ENCODE data around the gene ANXA2R.

DNA sequence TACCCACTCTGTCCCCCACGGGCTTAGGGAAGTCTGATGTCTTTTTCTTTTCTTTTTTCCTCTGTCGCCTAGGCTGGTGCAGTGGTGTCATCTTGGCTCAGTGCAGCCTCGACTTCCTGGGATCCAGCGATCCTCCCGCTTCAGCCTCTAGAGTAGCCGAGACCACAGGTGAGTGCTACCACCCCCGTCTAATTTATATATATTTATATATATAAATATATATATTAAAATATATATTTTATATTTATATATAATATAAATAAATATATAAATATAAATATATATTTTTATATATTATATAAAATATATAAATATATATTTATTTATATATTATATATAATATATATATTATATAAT, 3.3 kb upstream of the ANXA2R start:
- TF ChIP-seq SIN3A (IDR thresholded peaks at IDR 0.05; ENCODE audit: borderline replicate concordance, insufficient read depth, low read depth, low read length) (no peak), POLR2AphosphoS5 (IDR thresholded peaks at IDR 0.05; ENCODE audit: low read depth, low read length) (no peak), TCF7L2 (IDR thresholded peaks at IDR 0.05; ENCODE audit: low read depth, low read length) (no peak)
- TF ChIP-seq, protein P1, sequence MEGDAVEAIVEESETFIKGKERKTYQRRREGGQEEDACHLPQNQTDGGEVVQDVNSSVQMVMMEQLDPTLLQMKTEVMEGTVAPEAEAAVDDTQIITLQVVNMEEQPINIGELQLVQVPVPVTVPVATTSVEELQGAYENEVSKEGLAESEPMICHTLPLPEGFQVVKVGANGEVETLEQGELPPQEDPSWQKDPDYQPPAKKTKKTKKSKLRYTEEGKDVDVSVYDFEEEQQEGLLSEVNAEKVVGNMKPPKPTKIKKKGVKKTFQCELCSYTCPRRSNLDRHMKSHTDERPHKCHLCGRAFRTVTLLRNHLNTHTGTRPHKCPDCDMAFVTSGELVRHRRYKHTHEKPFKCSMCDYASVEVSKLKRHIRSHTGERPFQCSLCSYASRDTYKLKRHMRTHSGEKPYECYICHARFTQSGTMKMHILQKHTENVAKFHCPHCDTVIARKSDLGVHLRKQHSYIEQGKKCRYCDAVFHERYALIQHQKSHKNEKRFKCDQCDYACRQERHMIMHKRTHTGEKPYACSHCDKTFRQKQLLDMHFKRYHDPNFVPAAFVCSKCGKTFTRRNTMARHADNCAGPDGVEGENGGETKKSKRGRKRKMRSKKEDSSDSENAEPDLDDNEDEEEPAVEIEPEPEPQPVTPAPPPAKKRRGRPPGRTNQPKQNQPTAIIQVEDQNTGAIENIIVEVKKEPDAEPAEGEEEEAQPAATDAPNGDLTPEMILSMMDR (IDR thresholded peaks at IDR 0.05), result no peak

Measured in Panc1 (cell line).